Esophagus squamous epithelium (tissue), 4 donors: Measurements from ENCODE around the gene SLC24A3.

Experiments used
- POLR2A ChIP-seq, 4 donors: fragments of 450-650 bp; IDR thresholded peaks; one replicate each; pipeline ENCODE4 v1.6.1; 2017; ENCODE audit warnings: antibody characterized with exemption in 4 of 4, mild to moderate bottlenecking in 4 of 4, moderate library complexity in 3 of 4
- TF ChIP-seq, protein P1 (sequence below), 6 experiments: fragments of 450-650 bp in 4 of 6; fragments of 200-600 bp in 2 of 6; sonication (generic) in 2 of 6; IDR thresholded peaks; one replicate each; pipeline ENCODE4 v1.5.1; 2016 to 2019; ENCODE audit warnings: antibody characterized with exemption in 6 of 6, mild to moderate bottlenecking in 4 of 6, moderate library complexity in 4 of 6

DNA sequence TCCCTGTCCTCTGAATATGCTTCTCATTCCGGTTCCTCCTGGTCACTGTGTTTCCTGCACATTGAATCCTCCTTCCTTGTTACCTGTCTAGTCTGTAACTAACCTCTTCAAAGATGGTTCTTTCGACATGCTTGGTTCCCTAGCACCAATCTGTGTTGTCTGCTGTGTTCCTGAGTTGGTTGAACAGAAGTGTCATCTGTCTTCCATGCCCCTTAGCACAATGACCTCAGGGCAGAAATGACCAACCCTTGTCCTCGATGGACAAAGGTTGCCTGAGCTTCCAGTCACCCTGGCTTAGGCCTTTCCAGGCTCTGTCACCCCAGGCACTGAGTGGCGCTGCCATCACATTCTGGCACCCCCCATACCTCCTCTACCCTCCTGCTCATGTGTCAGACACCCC lies 278.8 kb downstream of the SLC24A3 start:
- TF ChIP-seq POLR2A (IDR thresholded peaks at IDR 0.05), result no peak
- TF ChIP-seq, protein P1, sequence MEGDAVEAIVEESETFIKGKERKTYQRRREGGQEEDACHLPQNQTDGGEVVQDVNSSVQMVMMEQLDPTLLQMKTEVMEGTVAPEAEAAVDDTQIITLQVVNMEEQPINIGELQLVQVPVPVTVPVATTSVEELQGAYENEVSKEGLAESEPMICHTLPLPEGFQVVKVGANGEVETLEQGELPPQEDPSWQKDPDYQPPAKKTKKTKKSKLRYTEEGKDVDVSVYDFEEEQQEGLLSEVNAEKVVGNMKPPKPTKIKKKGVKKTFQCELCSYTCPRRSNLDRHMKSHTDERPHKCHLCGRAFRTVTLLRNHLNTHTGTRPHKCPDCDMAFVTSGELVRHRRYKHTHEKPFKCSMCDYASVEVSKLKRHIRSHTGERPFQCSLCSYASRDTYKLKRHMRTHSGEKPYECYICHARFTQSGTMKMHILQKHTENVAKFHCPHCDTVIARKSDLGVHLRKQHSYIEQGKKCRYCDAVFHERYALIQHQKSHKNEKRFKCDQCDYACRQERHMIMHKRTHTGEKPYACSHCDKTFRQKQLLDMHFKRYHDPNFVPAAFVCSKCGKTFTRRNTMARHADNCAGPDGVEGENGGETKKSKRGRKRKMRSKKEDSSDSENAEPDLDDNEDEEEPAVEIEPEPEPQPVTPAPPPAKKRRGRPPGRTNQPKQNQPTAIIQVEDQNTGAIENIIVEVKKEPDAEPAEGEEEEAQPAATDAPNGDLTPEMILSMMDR (IDR thresholded peaks at IDR 0.05), result no peak
